Trophoblast cell (in vitro differentiated cells and primary cell): ENCODE results near the gene KLF7.

ENCODE experiments used
- DNase-seq, 2 donors: peaks; one replicate each; pipeline ENCODE4 v3.0.0-alpha.2; 2016
- H2AFZ ChIP-seq: 2 replicates; pipeline ENCODE4 v1.6.1; 2013; ENCODE audit warnings: low read length, moderate library complexity, mild to moderate bottlenecking; ENCODE audit not compliant: insufficient read depth, poor library complexity
- H2AK5ac ChIP-seq: 2 replicates; pipeline ENCODE4 v1.6.1; 2013; ENCODE audit warnings: mild to moderate bottlenecking, low read length
- H2BK120ac ChIP-seq: 2 replicates; pipeline ENCODE4 v1.6.1; 2013; ENCODE audit warnings: low read length, mild to moderate bottlenecking, moderate library complexity; ENCODE audit not compliant: insufficient read depth, poor library complexity
- H2BK12ac ChIP-seq: 2 replicates; pipeline ENCODE4 v1.6.1; 2013; ENCODE audit warnings: mild to moderate bottlenecking, low read length, moderate library complexity
- H2BK5ac ChIP-seq: 2 replicates; pipeline ENCODE4 v1.6.1; 2013; ENCODE audit warnings: low read length, low read depth, moderate library complexity, mild to moderate bottlenecking; ENCODE audit not compliant: poor library complexity
- H3K14ac ChIP-seq: 2 replicates; pipeline ENCODE4 v1.6.1; 2013; ENCODE audit warnings: mild to moderate bottlenecking, low read length
- H3K18ac ChIP-seq: 2 replicates; pipeline ENCODE4 v1.6.1; 2013; ENCODE audit warnings: mild to moderate bottlenecking, low read length
- H3K23ac ChIP-seq: 2 replicates; pipeline ENCODE4 v1.6.1; 2013; ENCODE audit warnings: low read length
- H3K27ac ChIP-seq: 2 replicates; pipeline ENCODE4 v1.5.1; 2013; ENCODE audit warnings: low read depth, mild to moderate bottlenecking, inconsistent platforms, low read length, moderate library complexity
- H3K27me3 ChIP-seq: 2 replicates; pipeline ENCODE4 v1.6.1; 2013; ENCODE audit warnings: inconsistent platforms, mild to moderate bottlenecking, low read length, moderate library complexity; ENCODE audit not compliant: insufficient read depth
- H3K36me3 ChIP-seq, 2 experiments: 1 replicate in 1 of 2; 2 replicates in 1 of 2; pipeline ENCODE4 v1.6.1; 2013; ENCODE audit warnings: low read length in 2 of 2, mild to moderate bottlenecking in 2 of 2, moderate library complexity in 1 of 2; ENCODE audit not compliant: insufficient read depth in 2 of 2, control insufficient read depth in 1 of 2
- H3K4ac ChIP-seq: 2 replicates; pipeline ENCODE4 v1.6.1; 2013; ENCODE audit warnings: low read depth, mild to moderate bottlenecking, low read length, moderate library complexity
- H3K4me1 ChIP-seq, 2 experiments: 1 replicate in 1 of 2; 2 replicates in 1 of 2; pipeline ENCODE4 v1.6.1; 2013; ENCODE audit warnings: low read length in 2 of 2, mild to moderate bottlenecking in 2 of 2, moderate library complexity in 1 of 2; ENCODE audit not compliant: insufficient read depth in 2 of 2, control insufficient read depth in 1 of 2
- H3K4me2 ChIP-seq: 2 replicates; pipeline ENCODE4 v1.6.1; 2013; ENCODE audit warnings: inconsistent platforms, mild to moderate bottlenecking, low read length, moderate library complexity
- H3K4me3 ChIP-seq: 2 replicates; pipeline ENCODE4 v1.5.1; 2013; ENCODE audit warnings: mild to moderate bottlenecking, low read depth, low read length, inconsistent platforms
- H3K79me1 ChIP-seq: one replicate; pipeline ENCODE4 v1.6.1; 2013; ENCODE audit warnings: low read length
- H3K79me2 ChIP-seq: 2 replicates; pipeline ENCODE4 v1.6.1; 2013; ENCODE audit warnings: low read length, mild to moderate bottlenecking; ENCODE audit not compliant: control insufficient read depth, insufficient read depth, poor library complexity
- H3K9ac ChIP-seq: 2 replicates; pipeline ENCODE4 v1.6.1; 2013; ENCODE audit warnings: mild to moderate bottlenecking, low read length
- H3K9me3 ChIP-seq: 2 replicates; pipeline ENCODE4 v1.6.1; 2013; ENCODE audit warnings: low read depth, mild to moderate bottlenecking, control low read depth, inconsistent platforms, low read length; ENCODE audit not compliant: insufficient read depth
- H4K12ac ChIP-seq: 2 replicates; pipeline ENCODE4 v1.6.1; 2013; ENCODE audit warnings: low read depth, mild to moderate bottlenecking, low read length, moderate library complexity
- H4K8ac ChIP-seq: 2 replicates; pipeline ENCODE4 v1.6.1; 2013; ENCODE audit warnings: low read depth, mild to moderate bottlenecking, low read length, moderate library complexity
- H4K91ac ChIP-seq: one replicate; pipeline ENCODE4 v1.6.1; 2013; ENCODE audit warnings: low read depth, mild to moderate bottlenecking, low read length, moderate library complexity
- WGBS: extraction: QIAGEN DNeasy Blood & Tissue Kit; methylation state at CpG from one replicate; pipeline ENCODE4 v1.1.7; 2013; ENCODE audit warnings: missing lambda C conversion rate; ENCODE audit not compliant: insufficient read length, insufficient coverage; ENCODE audit errors: extremely low coverage; 5-methylcytosine and 5-hydroxymethylcytosine counted together

The KLF7 gene

GRCh38 chr2:207160115-207160514 lies 5.6 kb downstream of the KLF7 start:
- H4K91ac ChIP-seq: no peak overlapping the region
- peaks cover 15% of the 10 kb centered on the region for H3K79me1 ChIP-seq
- H3K4me3 ChIP-seq: no peak overlapping the region
- H3K27me3 ChIP-seq: no peaks in the 10 kb centered on the region
- peak overlapping the region; percentile 14 for H3K4ac ChIP-seq
- no peak overlapping the region for H2AFZ ChIP-seq
- peaks cover 3% of the 10 kb centered on the region for H3K79me2 ChIP-seq
- no peak overlapping the region for H2BK12ac ChIP-seq
- H3K27ac ChIP-seq: no peak overlapping the region
- H3K9ac ChIP-seq: no peak overlapping the region
- no peak for DNase-seq
- H4K12ac ChIP-seq: no peak overlapping the region
- H2BK5ac ChIP-seq: no peak overlapping the region
- no peak overlapping the region for H2AK5ac ChIP-seq
- H3K4me1 ChIP-seq: peaks cover 3 to 24% of the 10 kb centered on the region in 2 experiments
- no peak overlapping the region for H3K18ac ChIP-seq
- H3K4me2 ChIP-seq: no peak overlapping the region
- H3K23ac ChIP-seq: no peak overlapping the region
- H3K9me3 ChIP-seq: no peaks in the 10 kb centered on the region
- H3K14ac ChIP-seq: no peak overlapping the region
- H4K8ac ChIP-seq: no peak overlapping the region
- no peaks in the 10 kb centered on the region for H3K36me3 ChIP-seq
- no CpG with 5 or more reads among the region's 7 CpGs for WGBS
- no peak overlapping the region for H2BK120ac ChIP-seq

GRCh38 chr2:207159002-207159401 lies 6.7 kb downstream of the KLF7 start:
- no peak overlapping the region for H3K18ac ChIP-seq
- DNase-seq: no peak
- no peak overlapping the region for H3K27ac ChIP-seq
- no peak overlapping the region for H2BK120ac ChIP-seq
- peak overlapping the region; percentile 21 for H3K4ac ChIP-seq
- H3K4me2 ChIP-seq: no peak overlapping the region
- no peak overlapping the region for H3K9ac ChIP-seq
- H2BK5ac ChIP-seq: no peak overlapping the region
- H3K4me3 ChIP-seq: no peak overlapping the region
- no peak overlapping the region for H2AK5ac ChIP-seq
- H4K8ac ChIP-seq: no peak overlapping the region
- WGBS: no CpG with 5 or more reads among the region's 4 CpGs
- no peak overlapping the region for H4K12ac ChIP-seq
- H2BK12ac ChIP-seq: no peak overlapping the region
- H3K4me1 ChIP-seq: peaks cover 6 to 30% of the 10 kb centered on the region in 2 experiments
- H2AFZ ChIP-seq: no peak overlapping the region
- H4K91ac ChIP-seq: no peak overlapping the region
- H3K79me1 ChIP-seq: peaks cover 5% of the 10 kb centered on the region
- H3K27me3 ChIP-seq: no peaks in the 10 kb centered on the region
- H3K14ac ChIP-seq: no peak overlapping the region
- H3K9me3 ChIP-seq: no peaks in the 10 kb centered on the region
- H3K79me2 ChIP-seq: no peaks in the 10 kb centered on the region
- H3K36me3 ChIP-seq: no peaks in the 10 kb centered on the region
- no peak overlapping the region for H3K23ac ChIP-seq

GRCh38 chr2:207157731-207158130 lies 8.0 kb downstream of the KLF7 start:
- no peaks in the 10 kb centered on the region for H3K36me3 ChIP-seq
- peak overlapping the region; percentile 40 for H3K18ac ChIP-seq
- H3K23ac ChIP-seq: no peak overlapping the region
- H3K4ac ChIP-seq: no peak overlapping the region
- no peak overlapping the region for H2BK12ac ChIP-seq
- no peak overlapping the region for H2AFZ ChIP-seq
- H3K4me1 ChIP-seq: peaks cover 2 to 24% of the 10 kb centered on the region in 2 experiments
- H2AK5ac ChIP-seq: no peak overlapping the region
- no peak overlapping the region for H3K27ac ChIP-seq
- H3K79me1 ChIP-seq: no peaks in the 10 kb centered on the region
- H3K14ac ChIP-seq: no peak overlapping the region
- no peak overlapping the region for H3K9ac ChIP-seq
- no peak overlapping the region for H4K91ac ChIP-seq
- no peak for DNase-seq
- H3K27me3 ChIP-seq: no peaks in the 10 kb centered on the region
- no CpG with 5 or more reads among the region's 3 CpGs for WGBS
- H3K4me3 ChIP-seq: no peak overlapping the region
- H2BK5ac ChIP-seq: no peak overlapping the region
- no peak overlapping the region for H4K12ac ChIP-seq
- H2BK120ac ChIP-seq: no peak overlapping the region
- H3K4me2 ChIP-seq: no peak overlapping the region
- H4K8ac ChIP-seq: no peak overlapping the region
- H3K9me3 ChIP-seq: no peaks in the 10 kb centered on the region
- H3K79me2 ChIP-seq: no peaks in the 10 kb centered on the region

GRCh38 chr2:207157162-207157481 lies 8.6 kb downstream of the KLF7 start:
- WGBS: no CpG with 5 or more reads among the region's 1 CpG
- no peaks in the 10 kb centered on the region for H3K36me3 ChIP-seq

More at GRCh38 chr2:207157162-207157481, 8.6 kb downstream of the KLF7 start:
- no peaks in the 10 kb centered on the region for H3K79me1 ChIP-seq
- H3K79me2 ChIP-seq: no peaks in the 10 kb centered on the region
- H3K4me2 ChIP-seq: no peak overlapping the region
- no peak overlapping the region for H3K4me3 ChIP-seq
- no peak overlapping the region for H3K23ac ChIP-seq
- no peak overlapping the region for H4K91ac ChIP-seq
- no peak overlapping the region for H2BK12ac ChIP-seq
- H3K18ac ChIP-seq: no peak overlapping the region
- H4K8ac ChIP-seq: no peak overlapping the region
- no peaks in the 10 kb centered on the region for H3K9me3 ChIP-seq
- H2AK5ac ChIP-seq: no peak overlapping the region
- no peak overlapping the region for H3K4ac ChIP-seq
- peaks cover 2 to 22% of the 10 kb centered on the region in 2 experiments for H3K4me1 ChIP-seq
- no peak overlapping the region for H2BK5ac ChIP-seq
- H2AFZ ChIP-seq: no peak overlapping the region
- DNase-seq: no peak
- no peak overlapping the region for H2BK120ac ChIP-seq
- no peak overlapping the region for H4K12ac ChIP-seq
- H3K27ac ChIP-seq: no peak overlapping the region
- H3K9ac ChIP-seq: no peak overlapping the region
- no peaks in the 10 kb centered on the region for H3K27me3 ChIP-seq
- H3K14ac ChIP-seq: no peak overlapping the region
